Measurements from ENCODE around the gene LAMB3. TPM values are rescaled to one million over a fixed set of nuclear protein-coding genes. Genes with fewer than 3 reads are reported as not detected.
A peak's percentile ranks its signal among the peaks of the same experiment; 100 is the strongest.

The LAMB3 gene
- total and polyA plus RNA-seq, 8 donors = 1.4 to 25.8 (median 3.4) TPM

DNA sequence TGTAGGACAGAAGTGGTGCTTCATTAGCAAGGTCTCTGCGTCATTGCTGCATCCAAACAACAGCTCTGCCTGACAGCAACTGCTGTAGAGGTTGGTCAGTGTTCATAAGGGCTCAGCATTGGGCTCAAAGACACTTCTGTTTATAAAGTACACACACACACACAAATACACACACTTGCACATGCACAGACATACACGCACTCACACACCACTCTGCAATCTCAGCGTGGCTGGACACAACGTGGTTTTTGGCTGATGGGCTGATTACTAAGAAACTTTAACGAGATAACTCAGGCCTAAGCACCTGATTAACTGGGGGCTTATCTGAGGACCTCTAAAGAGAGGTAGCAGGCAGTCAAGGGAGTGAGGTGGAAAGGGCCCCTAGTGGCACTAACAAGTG is 48.3 kb downstream of the LAMB3 start:
- intact Hi-C loops (cut with DNase I) = loop anchor here in 1 of 3 donors (10.0 kb wide), 1 partner anchor 91 kb away; no protein-coding TSS in a partner anchor

GRCh38 chr1:209601809-209602657 is 50.2 kb downstream of the LAMB3 start:
- H3K9me3 ChIP-seq = no peaks in the 10 kb centered on the region
- no peaks in the 10 kb centered on the region for H3K4me1 ChIP-seq
- no peak overlapping the region for H3K27ac ChIP-seq
- no peaks in the 10 kb centered on the region for H3K27me3 ChIP-seq
- peak in 2 of 6 donors; percentile 20 to 55 for DNase-seq
- 22 to 27% methylated on average over 6 of the region's 6 CpGs for WGBS, 2 donors
- H3K4me3 ChIP-seq = no peak overlapping the region
- FAIRE-seq = no peak
- peak; percentile 21 to 69 (median 56) for TF ChIP-seq CTCF (IDR thresholded peaks at IDR 0.05)
- H3K36me3 ChIP-seq = no peaks in the 10 kb centered on the region
- peak; percentile 88 to 97 (median 95) for ATAC-seq
- intact Hi-C loops (cut with DNase I) = loop anchor here in 1 of 3 donors (10.0 kb wide), 1 partner anchor 93 kb away; no protein-coding TSS in a partner anchor

More for the DNA sequence above, 48.3 kb downstream of the LAMB3 start:
- no peaks in the 10 kb centered on the region for H3K9me3 ChIP-seq
- ATAC-seq = no peak
- H3K4me3 ChIP-seq = no peak overlapping the region
- H3K27me3 ChIP-seq = no peaks in the 10 kb centered on the region
- no peak for FAIRE-seq
- H3K4me1 ChIP-seq = no peaks in the 10 kb centered on the region
- no peak overlapping the region for H3K27ac ChIP-seq
- DNase-seq = no peak
- 66 to 75% methylated on average over 5 of the region's 5 CpGs for WGBS, 2 donors
- no peak for TF ChIP-seq CTCF (IDR thresholded peaks at IDR 0.05)
- no peaks in the 10 kb centered on the region for H3K36me3 ChIP-seq

DNA sequence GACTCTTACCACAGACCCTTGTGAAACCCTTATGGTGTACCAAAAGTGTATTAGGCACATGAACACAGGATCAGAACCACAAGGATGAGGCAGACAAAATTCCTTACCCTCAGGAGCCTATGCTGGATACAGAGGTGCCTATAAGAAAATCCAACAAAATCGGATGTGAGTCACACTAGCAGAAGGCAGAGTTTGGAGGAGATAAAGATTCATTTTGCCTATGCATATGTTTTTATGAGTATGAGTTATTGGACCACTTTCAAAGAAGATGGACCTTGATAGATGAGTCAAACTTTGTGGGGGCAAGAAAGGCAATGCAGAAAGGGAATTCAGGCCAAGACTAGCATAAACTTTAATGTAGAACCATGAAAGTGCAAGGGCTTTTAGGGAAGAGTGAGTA is 51.7 kb downstream of the LAMB3 start:
- no peak for ATAC-seq
- H3K27me3 ChIP-seq = no peaks in the 10 kb centered on the region

DNA sequence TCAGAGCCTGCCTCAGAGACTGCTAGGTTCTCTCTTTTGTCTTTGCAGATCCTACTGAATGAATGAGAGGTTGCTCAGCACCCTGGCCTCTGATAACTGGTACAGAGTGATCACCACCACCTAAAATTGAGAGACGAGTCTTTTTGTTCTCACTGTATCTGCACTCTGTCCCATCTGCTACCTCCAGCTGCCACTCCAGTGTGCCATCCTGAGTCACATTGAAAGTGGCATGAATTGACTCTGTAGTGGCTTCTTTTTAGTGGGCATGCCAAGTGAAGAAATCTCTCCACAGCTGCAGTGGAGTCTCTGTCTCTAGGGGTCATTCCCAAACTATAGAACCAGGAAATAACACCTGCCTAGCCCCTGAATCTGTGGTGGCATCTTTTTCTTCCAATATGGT is 54.0 kb downstream of the LAMB3 start:
- ATAC-seq = no peak
- Histone ChIP-seq H3K4me1 (no peaks in the 10 kb centered on the region), H3K4me3 (no peak overlapping the region), H3K27ac (no peak overlapping the region), H3K27me3 (no peaks in the 10 kb centered on the region), H3K36me3 (no peaks in the 10 kb centered on the region), H3K9me3 (no peaks in the 10 kb centered on the region)
- intact Hi-C loops (cut with DNase I) = no loop called here
- no peak for TF ChIP-seq CTCF (IDR thresholded peaks at IDR 0.05)
- no peak for DNase-seq
- WGBS, 2 donors = 48 to 73% methylated on average over 1 of the region's 1 CpG
- FAIRE-seq = no peak

More for the DNA sequence above, 51.7 kb downstream of the LAMB3 start:
- TF ChIP-seq CTCF (IDR thresholded peaks at IDR 0.05) = no peak
- 49 to 72% methylated on average over 1 of the region's 1 CpG for WGBS, 2 donors
- intact Hi-C loops (cut with DNase I) = loop anchor here in 1 of 3 donors (10.0 kb wide), 1 partner anchor 94 kb away; no protein-coding TSS in a partner anchor
- Histone ChIP-seq H3K9me3 (no peaks in the 10 kb centered on the region), H3K4me1 (no peaks in the 10 kb centered on the region), H3K4me3 (no peak overlapping the region), H3K27ac (no peak overlapping the region), H3K36me3 (no peaks in the 10 kb centered on the region)
- DNase-seq (no peak), FAIRE-seq (no peak)

DNA sequence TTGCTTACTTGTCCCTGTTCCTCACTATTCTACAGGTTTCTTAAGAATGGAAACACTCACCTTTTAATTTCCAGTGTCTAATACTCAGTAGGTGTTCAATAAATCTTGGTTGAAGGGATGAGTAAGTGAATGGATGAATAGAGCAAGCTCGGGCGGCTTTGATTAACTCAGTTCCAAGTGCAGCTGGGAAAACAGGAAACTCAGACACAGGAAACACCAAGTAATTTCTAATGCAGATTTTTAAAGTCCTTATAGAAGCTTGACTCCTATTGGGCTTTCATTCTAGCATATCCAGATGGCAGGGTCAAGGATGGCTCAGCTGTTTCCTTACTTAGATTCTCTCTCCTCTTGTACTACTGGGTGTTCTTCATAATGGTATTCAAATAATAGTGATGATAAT is 54.7 kb downstream of the LAMB3 start:
- DNase-seq (no peak), ATAC-seq (no peak), FAIRE-seq (no peak)
- intact Hi-C loops (cut with DNase I) = no loop called here
- Histone ChIP-seq H3K27me3 (no peaks in the 10 kb centered on the region), H3K4me1 (no peaks in the 10 kb centered on the region), H3K4me3 (no peak overlapping the region), H3K27ac (no peak overlapping the region), H3K9me3 (no peaks in the 10 kb centered on the region), H3K36me3 (no peaks in the 10 kb centered on the region)
- TF ChIP-seq CTCF (IDR thresholded peaks at IDR 0.05) = no peak
- 83 to 92% methylated on average over 2 of the region's 2 CpGs for WGBS, 2 donors
